Left renal pelvis (tissue), 4 donors: Measurements from ENCODE around the gene LPAR1. TPM values are rescaled to one million over a fixed set of nuclear protein-coding genes. Genes with fewer than 3 reads are reported as not detected.

Source experiments
- DNase-seq, 4 donors: peaks; one replicate each; pipeline ENCODE4 v3.0.0-alpha.2; 2013; ENCODE audit warnings: low read depth in 4 of 4, low spot score in 3 of 4
- polyA plus RNA-seq, 4 donors: library from polyadenylated mRNA; unstranded; fragments of 120-200 nt; gene quantifications; one replicate each; pipeline ENCODE4 v1.2.1, GENCODE V29; 2013; ENCODE audit not compliant: insufficient read length in 4 of 4

Gene LPAR1
- polyA plus RNA-seq, 4 donors: 23.2 to 77.1 (median 34.4) TPM

- DNase-seq: no peak
Observed at GRCh38 chr9:110932863-110933262, 105.4 kb downstream of the LPAR1 start.

DNA sequence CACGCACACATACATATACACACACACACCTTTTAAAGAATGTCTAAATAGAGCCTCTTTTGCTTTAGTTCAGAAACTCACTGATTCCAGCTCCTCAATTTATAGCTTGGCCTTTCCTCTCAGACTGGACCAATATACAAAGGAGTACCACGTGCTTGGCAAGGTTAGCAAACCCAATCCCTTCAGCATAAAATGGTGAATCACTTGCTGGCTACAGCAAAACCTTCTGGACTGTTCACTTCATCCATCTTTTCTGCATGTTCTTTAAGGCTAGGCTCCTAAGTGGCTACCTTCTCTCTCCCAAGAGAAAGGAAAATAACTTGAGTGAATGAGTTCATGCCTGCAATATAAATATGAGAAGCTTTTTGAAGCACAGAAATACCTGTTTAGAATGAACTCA is 109.7 kb downstream of the LPAR1 start:
- no peak for DNase-seq

GRCh38 chr9:110926828-110927487 is 111.3 kb downstream of the LPAR1 start:
- DNase-seq: no peak

- DNase-seq: peak in 2 of 4 donors; percentile 14
Observed at GRCh38 chr9:110923601-110924000, 114.7 kb downstream of the LPAR1 start.

DNA sequence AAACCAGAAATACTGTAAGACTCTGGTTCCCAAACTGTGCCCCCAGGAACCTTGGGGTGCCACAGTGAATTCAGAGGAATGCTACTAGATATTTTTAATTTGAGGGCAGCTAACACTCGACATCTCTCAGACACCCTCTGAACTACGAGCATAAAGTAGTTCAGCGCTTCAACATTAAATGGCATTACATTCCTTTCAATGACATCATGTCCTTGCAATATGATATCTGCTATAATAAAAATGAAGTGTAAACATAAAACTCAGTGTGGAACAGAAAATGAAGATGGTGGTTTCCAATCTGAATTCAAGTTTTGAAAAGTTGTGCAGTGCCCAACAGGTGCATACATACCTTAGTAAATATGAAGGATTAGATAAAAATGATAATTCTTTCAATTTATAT is 116.1 kb downstream of the LPAR1 start:
- DNase-seq: no peak

- DNase-seq: no peak
Observed at GRCh38 chr9:110921705-110922104, 116.6 kb downstream of the LPAR1 start.

- DNase-seq: no peak
Observed at GRCh38 chr9:110919609-110920008, 118.7 kb downstream of the LPAR1 start.

DNA sequence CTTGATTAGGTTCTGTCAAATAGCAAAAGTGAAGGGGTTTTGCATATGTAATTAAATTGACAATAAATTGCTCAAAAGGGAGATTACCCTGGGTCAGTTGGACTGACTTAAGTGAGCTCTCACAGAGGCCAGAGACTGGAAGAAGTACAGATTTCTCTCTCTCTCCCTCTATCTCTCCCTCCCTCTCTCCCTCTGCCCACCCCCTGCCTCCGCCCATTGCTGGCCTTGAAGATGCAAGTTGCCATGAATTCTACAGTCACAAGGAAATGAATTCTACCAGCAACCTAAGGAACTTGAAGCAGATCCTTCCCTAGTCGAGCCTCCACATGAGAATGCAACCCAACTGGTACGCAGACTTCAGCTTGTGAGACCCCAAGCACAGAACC is 119.2 kb downstream of the LPAR1 start:
- DNase-seq: no peak

DNA sequence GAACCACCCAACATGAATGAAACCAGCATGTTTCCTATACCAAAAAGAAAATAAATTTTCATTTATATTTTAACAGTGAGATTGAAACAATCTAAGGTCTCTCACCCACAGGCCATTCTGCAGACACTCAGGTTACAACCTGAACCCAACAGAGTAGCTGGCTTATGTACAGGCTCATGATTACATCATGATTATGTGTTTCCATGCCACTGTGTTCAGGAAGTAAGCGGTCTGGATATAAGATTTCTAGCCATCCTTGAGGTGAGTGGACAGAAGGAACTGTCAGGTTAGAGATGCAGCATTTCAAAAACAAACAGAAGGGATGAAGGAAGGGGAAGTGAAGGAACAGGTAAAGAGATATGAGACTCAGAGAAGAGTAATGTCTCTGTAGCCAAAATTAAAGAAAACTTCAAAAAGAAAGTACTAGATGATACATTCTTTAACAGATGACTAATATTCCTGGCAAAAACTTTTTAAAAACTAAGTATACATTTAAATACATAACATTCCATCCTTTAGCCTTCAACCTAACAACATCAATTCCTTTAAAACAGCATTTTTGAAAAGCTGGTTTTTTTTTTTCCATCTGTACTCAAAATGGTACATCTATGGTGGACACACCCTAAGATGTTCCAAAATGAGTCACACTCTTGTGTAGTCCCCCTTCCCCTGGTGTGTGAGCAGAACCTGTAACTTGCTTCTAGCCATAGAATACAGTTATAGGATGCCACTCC is 119.8 kb downstream of the LPAR1 start:
- DNase-seq: no peak

DNA sequence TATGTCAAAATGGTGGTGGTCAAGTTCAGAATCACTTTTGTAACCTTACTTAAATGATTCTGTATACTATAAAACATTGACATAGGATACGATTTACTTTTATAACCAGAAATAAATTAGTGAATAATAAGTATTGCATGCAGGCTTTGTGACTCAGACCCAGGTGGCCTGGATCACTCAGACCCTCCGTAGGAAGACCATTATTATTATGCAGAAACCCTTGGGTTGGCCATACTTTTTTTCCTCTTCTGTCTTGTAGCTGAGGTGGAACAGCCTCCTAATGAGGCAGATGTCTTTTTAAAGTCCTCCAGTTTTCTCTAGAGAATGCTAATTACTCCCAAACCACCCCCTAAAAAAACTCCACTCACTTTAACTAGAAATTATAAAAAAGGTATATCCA is 121.9 kb downstream of the LPAR1 start:
- DNase-seq: no peak

GRCh38 chr9:110912419-110913291 is 125.6 kb downstream of the LPAR1 start:
- DNase-seq: no peak

DNA sequence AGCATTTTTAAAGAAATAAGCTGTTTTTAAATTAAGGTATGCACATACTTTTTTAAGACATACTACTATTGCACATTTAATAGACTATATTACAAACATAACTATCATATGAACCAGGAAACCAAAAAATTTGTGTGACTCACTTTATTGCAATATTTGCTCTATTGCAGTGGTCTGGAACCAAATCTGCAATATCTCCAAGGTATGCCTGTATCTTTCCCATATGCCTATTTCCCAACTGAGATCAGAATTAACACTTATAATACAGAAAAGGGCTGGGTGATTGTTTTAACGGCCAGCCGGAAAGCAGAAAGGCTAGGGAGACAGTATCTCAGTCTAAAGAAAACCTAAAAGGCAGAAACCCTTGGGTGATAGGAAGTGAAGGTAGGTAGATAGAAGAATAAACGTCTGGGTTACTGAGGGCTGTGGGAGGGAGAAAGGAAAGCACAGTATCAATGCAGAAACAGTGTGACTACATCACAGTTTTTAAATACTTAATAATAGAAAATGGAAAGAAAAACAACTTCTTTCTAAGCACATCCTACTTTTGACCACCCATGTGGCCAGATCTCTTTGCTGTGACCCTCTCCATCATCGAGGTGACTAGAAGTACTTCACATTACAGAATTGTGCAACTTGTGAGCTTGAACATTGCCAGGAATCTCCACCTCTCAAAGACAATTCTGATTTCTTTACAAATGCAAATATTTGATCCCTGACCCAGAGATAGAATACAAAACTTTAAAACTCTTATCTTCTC is 126.4 kb downstream of the LPAR1 start:
- no peak for DNase-seq

- no peak for DNase-seq
Observed at GRCh38 chr9:110908894-110909293, 129.4 kb downstream of the LPAR1 start.

GRCh38 chr9:110900917-110901316 is 137.4 kb downstream of the LPAR1 start:
- DNase-seq: no peak

- no peak for DNase-seq
Observed at GRCh38 chr9:110900456-110900855, 137.8 kb downstream of the LPAR1 start.

GRCh38 chr9:110898866-110899265 is 139.4 kb downstream of the LPAR1 start:
- DNase-seq: no peak

GRCh38 chr9:110898358-110898757 is 139.9 kb downstream of the LPAR1 start:
- no peak for DNase-seq

DNA sequence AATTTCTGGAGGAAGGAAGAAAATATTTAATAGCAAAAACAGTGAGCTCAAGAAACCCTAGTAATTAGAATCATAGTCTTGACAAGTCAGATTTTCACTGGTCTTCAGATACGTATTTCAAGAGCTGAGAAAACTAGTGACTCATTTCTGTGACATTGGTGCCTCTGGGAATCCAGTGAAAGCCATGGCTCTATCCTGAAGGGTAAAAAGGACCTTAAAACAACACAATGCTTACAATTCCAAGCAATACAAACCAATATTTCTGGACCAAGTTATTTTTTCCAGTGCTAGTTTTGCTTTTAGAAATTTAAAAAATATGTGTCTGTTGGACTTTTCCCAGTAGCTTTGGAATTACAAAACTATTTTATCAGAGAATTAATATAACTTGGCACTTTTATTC is 140.3 kb downstream of the LPAR1 start:
- no peak for DNase-seq

DNA sequence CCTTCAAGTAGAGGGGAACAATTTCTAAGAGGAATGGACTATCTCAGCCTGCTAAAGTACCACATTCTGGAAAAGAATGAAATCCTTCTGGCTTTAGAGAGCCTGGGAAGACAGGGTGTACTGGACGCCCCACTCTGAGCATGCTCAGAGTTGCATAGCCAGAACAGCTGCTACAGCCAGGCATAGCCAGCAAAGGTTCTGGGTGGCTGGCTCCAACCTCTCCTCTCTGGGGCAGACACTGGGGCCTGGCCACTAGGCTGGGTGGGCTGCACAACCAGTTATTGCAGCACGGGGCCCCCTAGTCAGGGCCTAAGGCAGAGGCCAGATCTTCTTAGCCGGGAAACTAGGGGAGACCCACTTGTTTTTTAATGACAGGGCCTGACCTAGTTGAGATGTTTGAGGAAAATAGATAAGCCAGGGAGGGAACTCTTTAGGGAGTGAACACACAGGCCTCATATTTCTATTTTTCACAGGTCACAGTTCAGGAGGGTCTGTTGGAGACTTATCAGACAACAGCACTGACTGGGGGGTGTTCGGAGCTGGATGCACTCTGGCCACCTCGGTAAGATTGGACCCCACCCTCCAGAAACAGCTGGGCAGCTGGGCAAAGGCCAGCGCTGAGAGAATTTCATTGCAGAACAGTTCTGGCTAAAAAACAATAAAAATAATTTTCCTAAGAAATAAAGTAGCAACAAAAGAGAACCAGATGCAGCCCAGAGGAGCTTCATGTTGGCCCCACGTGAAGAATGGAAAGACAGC is 142.9 kb downstream of the LPAR1 start:
- no peak for DNase-seq

- DNase-seq: no peak
Observed at GRCh38 chr9:110894731-110895130, 143.5 kb downstream of the LPAR1 start.
